ENCODE data around the gene CLCA4.

CLCA4 gene

GRCh38 chr1:86546787-86547221, at the start of gene CLCA4:
Gene CLCA4, plus strand, starts transcription at chr1:86547078. Its CDS starts 42 bp downstream, at chr1:86547120.
- DNase-seq: no peak

GRCh38 chr1:86498281-86498680, 48.6 kb upstream of the CLCA4 start:
- no peak for DNase-seq

- no peak for DNase-seq
These were observed 46.8 kb upstream of the CLCA4 start for GRCh38 chr1:86499987-86500593.

GRCh38 chr1:86500714-86501113, 46.2 kb upstream of the CLCA4 start:
- DNase-seq: no peak

GRCh38 chr1:86502125-86502646, 44.7 kb upstream of the CLCA4 start:
- peak; percentile 45 for DNase-seq

GRCh38 chr1:86502721-86503405, 44.0 kb upstream of the CLCA4 start:
- peak; percentile 21 for DNase-seq

- DNase-seq: no peak
These were observed 43.3 kb upstream of the CLCA4 start for GRCh38 chr1:86503406-86504136.

GRCh38 chr1:86504137-86504479, 42.8 kb upstream of the CLCA4 start:
- DNase-seq: no peak

GRCh38 chr1:86504895-86505563, 41.8 kb upstream of the CLCA4 start:
- DNase-seq: no peak

- DNase-seq: no peak
These were observed 41.3 kb upstream of the CLCA4 start for GRCh38 chr1:86505564-86505902.

- DNase-seq: peak; percentile 12
These were observed 38.8 kb upstream of the CLCA4 start for GRCh38 chr1:86507935-86508582.

GRCh38 chr1:86508583-86508969, 38.3 kb upstream of the CLCA4 start:
- DNase-seq: no peak

GRCh38 chr1:86515597-86515996, 31.3 kb upstream of the CLCA4 start:
- DNase-seq: no peak

GRCh38 chr1:86516335-86516734, 30.5 kb upstream of the CLCA4 start:
- no peak for DNase-seq

- DNase-seq: no peak
These were observed 29.5 kb upstream of the CLCA4 start for GRCh38 chr1:86517336-86517735.

- no peak for DNase-seq
These were observed 25.9 kb upstream of the CLCA4 start for GRCh38 chr1:86520789-86521521.

- DNase-seq: no peak
These were observed 25.4 kb upstream of the CLCA4 start for GRCh38 chr1:86521522-86521891.

GRCh38 chr1:86522240-86522639, 24.6 kb upstream of the CLCA4 start:
- no peak for DNase-seq

GRCh38 chr1:86523670-86524354, 23.1 kb upstream of the CLCA4 start:
- no peak for DNase-seq

GRCh38 chr1:86527306-86527705, 19.6 kb upstream of the CLCA4 start:
- DNase-seq: no peak

GRCh38 chr1:86530211-86530845, 16.6 kb upstream of the CLCA4 start:
- DNase-seq: no peak

Data from activated CD4-positive, alpha-beta T cell treated with anti-CD3 and anti-CD28 coated beads for 48 hours (primary cell).